ENCODE measurements around the gene TUBA1B.

The TUBA1B gene

DNA sequence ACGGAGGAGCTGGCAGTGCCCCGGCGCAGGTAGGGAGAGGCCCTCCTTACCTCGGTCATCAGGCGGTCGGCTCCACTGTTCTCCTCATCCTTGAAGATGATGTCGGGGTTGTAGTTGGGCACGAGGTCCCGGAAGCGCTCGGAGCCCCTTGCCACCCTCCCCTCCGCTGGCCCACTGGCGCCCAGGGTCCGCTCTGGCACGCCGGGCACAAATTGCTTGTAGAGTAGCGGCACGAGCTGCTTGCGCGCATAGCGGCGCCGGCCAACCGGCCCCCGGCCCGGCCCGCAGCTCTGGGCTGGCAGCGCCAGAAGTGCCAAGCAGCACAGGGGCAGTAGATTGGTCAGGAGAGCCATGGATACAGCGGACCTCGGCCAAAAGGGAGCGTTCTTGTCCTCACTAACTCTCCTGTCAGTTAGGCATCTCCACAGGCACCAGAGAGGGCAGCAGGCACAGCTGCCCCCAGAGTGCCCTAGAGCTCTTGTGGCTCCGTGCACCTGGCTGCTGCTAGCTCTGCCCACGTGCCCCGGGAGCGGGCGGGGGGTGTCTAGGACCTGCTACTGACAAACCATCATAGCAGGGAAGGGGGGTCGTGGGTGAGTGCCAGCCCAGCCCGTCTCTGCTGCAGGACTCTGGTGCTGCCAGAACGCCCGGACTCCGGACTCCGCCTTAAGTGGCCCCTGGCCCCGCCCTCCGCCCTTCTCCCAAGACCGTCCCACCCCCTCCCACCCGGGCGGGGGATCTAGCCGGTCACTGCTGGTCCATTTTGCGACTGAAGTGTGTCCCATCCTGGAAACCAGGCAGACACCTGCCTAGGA lies 36.8 kb downstream of the TUBA1B start, which contains the start of gene DHH:
TSS of gene DHH (minus strand) at position 642 of the 815 bp plus-strand sequence. CDS start at position 353, 289 bp downstream.
- H3K4me3 ChIP-seq (ENCODE audit: low read length) = peak within 1 kb of the TSS; percentile 37
- DNase-seq (ENCODE audit: low read depth) = no peak
- TF ChIP-seq, protein P1, sequence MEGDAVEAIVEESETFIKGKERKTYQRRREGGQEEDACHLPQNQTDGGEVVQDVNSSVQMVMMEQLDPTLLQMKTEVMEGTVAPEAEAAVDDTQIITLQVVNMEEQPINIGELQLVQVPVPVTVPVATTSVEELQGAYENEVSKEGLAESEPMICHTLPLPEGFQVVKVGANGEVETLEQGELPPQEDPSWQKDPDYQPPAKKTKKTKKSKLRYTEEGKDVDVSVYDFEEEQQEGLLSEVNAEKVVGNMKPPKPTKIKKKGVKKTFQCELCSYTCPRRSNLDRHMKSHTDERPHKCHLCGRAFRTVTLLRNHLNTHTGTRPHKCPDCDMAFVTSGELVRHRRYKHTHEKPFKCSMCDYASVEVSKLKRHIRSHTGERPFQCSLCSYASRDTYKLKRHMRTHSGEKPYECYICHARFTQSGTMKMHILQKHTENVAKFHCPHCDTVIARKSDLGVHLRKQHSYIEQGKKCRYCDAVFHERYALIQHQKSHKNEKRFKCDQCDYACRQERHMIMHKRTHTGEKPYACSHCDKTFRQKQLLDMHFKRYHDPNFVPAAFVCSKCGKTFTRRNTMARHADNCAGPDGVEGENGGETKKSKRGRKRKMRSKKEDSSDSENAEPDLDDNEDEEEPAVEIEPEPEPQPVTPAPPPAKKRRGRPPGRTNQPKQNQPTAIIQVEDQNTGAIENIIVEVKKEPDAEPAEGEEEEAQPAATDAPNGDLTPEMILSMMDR (conservative IDR thresholded peaks at IDR 0.05; ENCODE audit: low read depth, low read length) = no peak

DNA sequence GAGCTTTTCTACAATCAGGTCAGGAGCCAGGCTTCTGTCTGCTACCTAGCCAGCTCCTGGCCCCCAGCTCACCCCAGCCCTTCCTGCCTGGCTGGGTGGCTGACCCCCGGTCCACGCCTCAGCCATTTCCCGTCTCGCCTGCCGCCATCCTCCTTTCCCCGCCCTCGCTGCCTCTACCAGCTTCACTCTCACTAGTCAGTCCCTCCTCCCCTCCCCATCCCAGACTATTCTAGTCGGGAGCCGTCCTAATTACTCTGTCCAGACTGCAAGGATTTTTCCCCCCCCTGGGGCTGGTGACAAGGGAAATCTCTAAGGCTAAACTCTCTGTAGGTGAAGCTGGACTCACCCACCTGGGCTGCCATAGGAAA lies 37.4 kb downstream of the TUBA1B start:
- no peak for DNase-seq (ENCODE audit: low read depth)
- TF ChIP-seq, protein P1 (conservative IDR thresholded peaks at IDR 0.05; ENCODE audit: low read depth, low read length) = no peak
- H3K4me3 ChIP-seq (ENCODE audit: low read length) = peak overlapping the region; percentile 37

DNA sequence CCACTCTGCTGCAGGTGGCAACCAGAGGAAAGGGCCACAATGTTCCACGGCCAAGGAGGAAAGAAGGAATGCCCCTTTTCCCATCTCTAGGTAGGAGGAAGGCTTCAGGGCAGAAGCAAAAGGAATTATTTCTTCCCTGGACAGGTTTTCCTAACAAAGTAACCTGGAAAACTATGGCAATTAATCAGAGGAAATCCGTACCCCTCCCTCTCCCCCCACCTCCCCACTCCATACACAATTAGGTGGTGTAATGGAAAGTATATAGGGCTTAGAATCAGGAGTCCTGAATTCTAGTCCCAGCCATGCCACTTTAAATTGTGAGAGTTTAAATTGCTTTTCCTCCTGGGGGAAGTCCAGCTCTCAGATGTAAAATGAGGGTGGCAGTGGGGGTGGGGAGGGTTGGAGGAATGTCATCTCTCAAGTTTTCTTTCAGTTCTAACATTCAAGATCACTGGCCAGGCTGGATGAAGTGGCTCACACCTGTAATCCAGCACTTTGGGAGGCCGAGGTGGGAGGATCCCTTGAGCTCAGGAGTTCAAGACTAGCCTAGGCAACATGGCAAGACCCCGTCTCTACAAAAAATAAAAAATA lies 38.3 kb downstream of the TUBA1B start:
- no peak for DNase-seq (ENCODE audit: low read depth)
- TF ChIP-seq, protein P1 (conservative IDR thresholded peaks at IDR 0.05; ENCODE audit: low read depth, low read length) = no peak
- H3K4me3 ChIP-seq (ENCODE audit: low read length) = no peak overlapping the region

DNA sequence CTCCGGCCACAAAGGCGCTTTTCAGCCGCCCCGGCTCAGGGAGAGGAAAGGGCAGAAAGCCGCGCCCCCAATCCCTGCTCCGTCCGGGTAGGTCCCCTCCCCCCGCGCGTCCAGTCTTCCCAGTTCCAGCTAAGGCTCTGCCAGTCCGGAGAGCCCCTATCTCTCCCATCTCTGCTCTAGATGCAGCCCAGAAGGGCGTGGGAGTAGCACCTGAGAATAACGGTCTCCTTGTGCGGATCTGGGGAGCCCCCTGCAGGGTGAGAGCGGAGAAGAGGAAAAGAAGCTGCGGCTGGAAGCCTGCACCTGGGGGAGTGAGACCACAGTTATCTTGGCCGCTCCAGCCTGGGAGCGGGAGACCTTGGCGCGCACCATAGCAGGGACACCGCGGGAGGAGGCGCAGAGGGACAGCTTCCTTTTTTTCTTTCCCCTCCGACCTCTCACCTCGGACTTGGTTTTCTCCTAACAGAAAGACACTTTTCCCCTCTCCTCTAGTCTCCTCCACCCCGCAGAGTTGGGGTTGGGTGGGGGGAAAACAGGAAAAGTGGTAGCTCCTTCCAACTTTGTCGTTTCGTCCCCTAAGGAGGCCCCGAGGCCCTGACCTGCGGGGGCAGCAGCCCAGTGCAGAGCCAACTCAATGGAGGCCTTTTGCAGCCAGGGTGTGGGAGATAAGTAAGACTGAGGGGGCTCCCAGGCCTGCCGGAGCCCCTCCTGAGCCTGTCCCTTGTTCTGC lies 38.9 kb downstream of the TUBA1B start:
- peak overlapping the region; percentile 45 for H3K4me3 ChIP-seq (ENCODE audit: low read length)
- DNase-seq (ENCODE audit: low read depth) = no peak
- TF ChIP-seq, protein P1 (conservative IDR thresholded peaks at IDR 0.05; ENCODE audit: low read depth, low read length) = peak; percentile 72

DNA sequence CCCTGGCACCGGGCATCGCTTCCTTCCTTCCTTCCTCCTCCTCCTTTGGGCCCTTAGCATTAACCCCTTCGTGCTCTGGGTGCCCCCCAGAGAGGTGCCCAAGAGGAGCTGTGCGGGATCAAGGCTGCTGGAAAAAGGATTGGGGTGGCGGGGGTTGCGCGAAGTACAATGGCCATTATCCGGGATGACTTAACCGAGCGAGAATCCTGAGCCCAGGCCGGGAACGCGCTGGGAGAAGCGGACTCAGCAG lies 39.4 kb downstream of the TUBA1B start:
- H3K4me3 ChIP-seq (ENCODE audit: low read length) = peak overlapping the region; percentile 45
- DNase-seq (ENCODE audit: low read depth) = no peak
- TF ChIP-seq, protein P1 (conservative IDR thresholded peaks at IDR 0.05; ENCODE audit: low read depth, low read length) = no peak

DNA sequence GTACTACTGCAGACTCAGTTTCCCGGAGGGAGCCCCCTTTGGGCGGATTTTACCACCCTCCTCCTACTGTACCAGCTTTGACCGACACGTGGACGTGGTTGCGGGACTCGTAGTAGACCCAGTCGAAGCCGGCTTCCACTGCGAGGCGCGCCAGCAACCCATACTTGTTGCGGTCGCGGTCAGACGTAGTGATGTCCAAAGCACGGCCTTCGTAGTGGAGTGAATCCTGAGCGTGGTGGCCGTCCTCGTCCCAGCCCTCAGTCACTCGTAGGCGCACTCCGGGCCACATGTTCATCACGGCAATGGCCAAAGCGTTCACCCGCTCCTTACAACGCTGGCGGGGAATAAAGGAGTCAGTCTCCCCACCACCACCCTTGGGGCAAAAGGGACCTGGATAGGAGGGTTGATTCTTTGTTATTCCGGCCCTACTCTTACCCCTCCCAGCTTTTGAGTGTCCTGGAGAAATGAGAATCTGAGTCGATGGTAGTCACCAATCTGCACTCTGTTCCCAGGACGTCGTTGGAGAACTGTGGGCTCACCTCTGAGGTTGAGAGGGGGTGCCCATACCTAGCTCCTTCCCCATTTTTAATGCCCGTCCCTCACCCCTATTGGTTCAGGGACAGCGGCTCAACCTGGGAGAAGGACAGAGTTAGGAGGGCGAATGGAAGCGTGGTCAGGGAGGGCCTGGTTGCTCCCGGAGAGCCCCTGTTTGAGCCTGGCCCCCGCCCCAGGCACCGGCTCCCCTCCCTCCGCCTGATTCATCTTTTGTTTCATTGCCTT lies 39.9 kb downstream of the TUBA1B start:
- DNase-seq (ENCODE audit: low read depth) = no peak
- TF ChIP-seq, protein P1 (conservative IDR thresholded peaks at IDR 0.05; ENCODE audit: low read depth, low read length) = no peak
- peak overlapping the region; percentile 45 for H3K4me3 ChIP-seq (ENCODE audit: low read length)
